ENCODE results near the gene PCLAF. TPM values are rescaled to one million over a fixed set of nuclear protein-coding genes. Genes with fewer than 3 reads are reported as not detected.

Gene PCLAF
- total RNA-seq, 1 donor from 2014 or later, result 4.7 TPM

GRCh38 chr15:64369078-64369607 is 12.1 kb downstream of the PCLAF start:
- TF ChIP-seq, protein P1, sequence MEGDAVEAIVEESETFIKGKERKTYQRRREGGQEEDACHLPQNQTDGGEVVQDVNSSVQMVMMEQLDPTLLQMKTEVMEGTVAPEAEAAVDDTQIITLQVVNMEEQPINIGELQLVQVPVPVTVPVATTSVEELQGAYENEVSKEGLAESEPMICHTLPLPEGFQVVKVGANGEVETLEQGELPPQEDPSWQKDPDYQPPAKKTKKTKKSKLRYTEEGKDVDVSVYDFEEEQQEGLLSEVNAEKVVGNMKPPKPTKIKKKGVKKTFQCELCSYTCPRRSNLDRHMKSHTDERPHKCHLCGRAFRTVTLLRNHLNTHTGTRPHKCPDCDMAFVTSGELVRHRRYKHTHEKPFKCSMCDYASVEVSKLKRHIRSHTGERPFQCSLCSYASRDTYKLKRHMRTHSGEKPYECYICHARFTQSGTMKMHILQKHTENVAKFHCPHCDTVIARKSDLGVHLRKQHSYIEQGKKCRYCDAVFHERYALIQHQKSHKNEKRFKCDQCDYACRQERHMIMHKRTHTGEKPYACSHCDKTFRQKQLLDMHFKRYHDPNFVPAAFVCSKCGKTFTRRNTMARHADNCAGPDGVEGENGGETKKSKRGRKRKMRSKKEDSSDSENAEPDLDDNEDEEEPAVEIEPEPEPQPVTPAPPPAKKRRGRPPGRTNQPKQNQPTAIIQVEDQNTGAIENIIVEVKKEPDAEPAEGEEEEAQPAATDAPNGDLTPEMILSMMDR (IDR thresholded peaks at IDR 0.05; ENCODE audit: partially characterized antibody, unreplicated experiment), result no peak
- H3K9me3 Mint-ChIP-seq (ENCODE audit: unreplicated experiment), result no peaks in the 10 kb centered on the region
- no peaks in the 10 kb centered on the region for H3K27me3 Mint-ChIP-seq (ENCODE audit: unreplicated experiment)
- no peaks in the 10 kb centered on the region for H3K4me1 Mint-ChIP-seq (ENCODE audit: low read depth, unreplicated experiment)
- no peak overlapping the region for H3K27ac Mint-ChIP-seq (ENCODE audit: unreplicated experiment)
- no peak overlapping the region for H3K4me3 Mint-ChIP-seq (ENCODE audit: unreplicated experiment)
- DNase-seq, result no peak
- no peaks in the 10 kb centered on the region for H3K36me3 Mint-ChIP-seq (ENCODE audit: unreplicated experiment)

DNA sequence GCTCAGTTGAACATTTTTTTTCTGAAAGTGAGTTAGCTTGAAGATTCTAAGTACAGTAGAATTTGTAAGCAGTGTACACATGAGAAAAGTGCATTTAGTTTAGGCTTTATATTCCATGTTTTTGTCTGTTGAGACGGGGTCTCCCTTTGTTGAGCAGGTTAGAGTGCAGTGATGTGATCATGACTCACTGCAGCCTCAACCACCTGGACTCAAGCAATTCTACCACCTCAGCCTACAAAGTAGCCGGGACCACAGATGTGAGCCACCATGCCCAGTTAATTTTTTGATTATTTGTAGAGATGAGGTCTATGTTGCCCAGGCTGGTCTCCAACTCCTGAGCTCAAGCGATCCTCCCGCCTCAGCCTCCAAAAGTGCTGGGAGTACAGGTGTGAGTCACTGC is 20.0 kb downstream of the PCLAF start:
- Mint-ChIP-seq H3K4me3 (ENCODE audit: unreplicated experiment) (no peak overlapping the region), H3K27ac (ENCODE audit: unreplicated experiment) (no peak overlapping the region), H3K27me3 (ENCODE audit: unreplicated experiment) (no peaks in the 10 kb centered on the region), H3K4me1 (ENCODE audit: low read depth, unreplicated experiment) (peaks cover 4% of the 10 kb centered on the region), H3K9me3 (ENCODE audit: unreplicated experiment) (peaks cover 6% of the 10 kb centered on the region), H3K36me3 (ENCODE audit: unreplicated experiment) (no peaks in the 10 kb centered on the region)
- DNase-seq, result no peak
- TF ChIP-seq, protein P1 (IDR thresholded peaks at IDR 0.05; ENCODE audit: partially characterized antibody, unreplicated experiment), result no peak

GRCh38 chr15:64356710-64357040 is 24.6 kb downstream of the PCLAF start:
- peak overlapping the region; percentile 98 for H3K4me3 Mint-ChIP-seq (ENCODE audit: unreplicated experiment)
- TF ChIP-seq, protein P1 (IDR thresholded peaks at IDR 0.05; ENCODE audit: partially characterized antibody, unreplicated experiment), result peak; percentile 10
- H3K27me3 Mint-ChIP-seq (ENCODE audit: unreplicated experiment), result no peaks in the 10 kb centered on the region
- H3K27ac Mint-ChIP-seq (ENCODE audit: unreplicated experiment), result peak overlapping the region; percentile 93
- H3K36me3 Mint-ChIP-seq (ENCODE audit: unreplicated experiment), result no peaks in the 10 kb centered on the region
- no peak for DNase-seq
- peaks cover 10% of the 10 kb centered on the region for H3K4me1 Mint-ChIP-seq (ENCODE audit: low read depth, unreplicated experiment)
- peaks cover 14% of the 10 kb centered on the region for H3K9me3 Mint-ChIP-seq (ENCODE audit: unreplicated experiment)

DNA sequence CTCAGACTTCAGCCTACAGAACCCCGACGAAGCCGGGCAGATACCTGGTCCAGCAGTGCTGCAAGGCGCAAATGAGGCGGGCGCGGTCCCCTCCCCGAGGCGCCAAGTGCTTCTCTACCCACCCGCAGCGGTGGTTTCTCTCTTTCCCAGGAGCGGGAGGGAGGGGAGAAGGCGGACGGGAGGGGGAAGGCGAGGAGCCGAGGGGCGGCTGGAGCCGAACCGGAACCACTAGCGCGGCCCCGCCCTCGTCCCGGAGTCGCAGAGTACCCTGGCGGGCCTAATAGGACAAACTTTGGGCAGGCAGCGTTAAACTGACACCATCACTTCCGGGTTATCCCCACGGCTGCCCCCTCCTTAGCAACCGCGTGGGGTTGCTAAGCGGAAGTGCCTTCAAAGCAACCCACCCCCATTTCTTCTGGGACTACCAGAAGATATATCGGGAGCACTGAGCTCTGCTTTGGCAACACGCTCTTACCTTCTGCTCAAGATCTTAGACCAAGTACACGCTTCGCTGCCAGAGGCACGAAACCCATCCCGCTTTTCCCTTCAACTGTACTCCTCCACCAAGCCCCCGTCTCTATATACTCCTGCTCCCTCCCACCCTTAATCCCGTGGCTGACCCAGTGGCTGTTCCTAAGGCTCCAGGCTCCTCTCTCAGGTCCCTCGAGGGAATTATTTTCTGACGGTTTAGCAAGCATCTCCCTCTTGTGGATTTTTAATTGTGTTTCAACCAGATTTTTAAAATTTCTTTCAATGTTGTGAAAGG is 25.1 kb downstream of the PCLAF start, which contains the start of gene CSNK1G1:
Gene CSNK1G1 (minus strand): TSS at position 230 of the 766 bp plus-strand sequence. CDS start 55,674 bp downstream, outside the sequence.
- TF ChIP-seq, protein P1 (IDR thresholded peaks at IDR 0.05; ENCODE audit: partially characterized antibody, unreplicated experiment), result peak; percentile 38
- peak; percentile 97 for DNase-seq
- peaks cover 10% of the 10 kb centered on the region for H3K4me1 Mint-ChIP-seq (ENCODE audit: low read depth, unreplicated experiment)
- H3K36me3 Mint-ChIP-seq (ENCODE audit: unreplicated experiment), result no peaks in the 10 kb centered on the region
- H3K9me3 Mint-ChIP-seq (ENCODE audit: unreplicated experiment), result peaks cover 14% of the 10 kb centered on the region
- H3K27me3 Mint-ChIP-seq (ENCODE audit: unreplicated experiment), result no peaks in the 10 kb centered on the region
- H3K27ac Mint-ChIP-seq (ENCODE audit: unreplicated experiment), result peak within 1 kb of the TSS; percentile 93
- H3K4me3 Mint-ChIP-seq (ENCODE audit: unreplicated experiment), result peak within 1 kb of the TSS; percentile 98

DNA sequence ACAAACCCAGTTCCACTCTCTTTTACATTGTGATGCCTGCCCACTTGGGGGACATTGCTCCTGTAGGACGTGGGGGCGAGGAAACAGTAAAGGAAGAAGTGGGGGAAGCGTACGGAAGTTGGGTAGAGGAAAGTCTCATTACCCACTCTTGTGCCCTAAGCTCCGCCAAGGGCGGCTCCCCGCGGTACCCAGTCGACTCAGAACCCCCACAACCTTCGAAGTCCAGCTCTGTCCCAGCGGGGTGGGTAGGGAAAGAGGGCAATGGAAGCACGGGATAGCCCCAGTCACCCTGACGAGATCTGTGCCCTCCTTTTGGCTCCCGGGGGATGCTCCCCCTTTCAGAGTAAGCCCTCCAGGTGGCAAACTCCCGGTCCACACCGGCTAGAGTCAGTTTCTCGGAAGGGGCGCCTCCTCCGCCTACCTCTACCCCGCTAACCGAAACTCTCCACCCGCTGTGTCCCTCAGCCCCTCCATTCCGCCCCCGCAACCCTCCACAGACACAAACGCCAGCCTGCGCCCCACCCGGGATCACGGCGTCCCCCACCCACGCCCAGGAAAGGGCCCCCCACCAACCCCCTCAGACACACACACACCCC is 25.8 kb downstream of the PCLAF start:
- Mint-ChIP-seq H3K9me3 (ENCODE audit: unreplicated experiment) (peaks cover 14% of the 10 kb centered on the region), H3K27ac (ENCODE audit: unreplicated experiment) (peak overlapping the region; percentile 77), H3K36me3 (ENCODE audit: unreplicated experiment) (no peaks in the 10 kb centered on the region), H3K27me3 (ENCODE audit: unreplicated experiment) (no peaks in the 10 kb centered on the region), H3K4me1 (ENCODE audit: low read depth, unreplicated experiment) (peaks cover 10% of the 10 kb centered on the region), H3K4me3 (ENCODE audit: unreplicated experiment) (peak overlapping the region; percentile 98)
- peak; percentile 35 for DNase-seq
- TF ChIP-seq, protein P1 (IDR thresholded peaks at IDR 0.05; ENCODE audit: partially characterized antibody, unreplicated experiment), result no peak

Data from glutamatergic neuron (in vitro differentiated cells).